ENCODE measurements around the gene CLDND2. TPM values are rescaled to one million over a fixed set of nuclear protein-coding genes. Genes with fewer than 3 reads are reported as not detected.

The CLDND2 gene
- total and polyA plus RNA-seq, 10 of the 15 experiments (the other 5 are each of a cell fraction or from before 2014, with no cell fraction given) = 0.24 to 7.1 (median 1.8) TPM; not detected in 1

GRCh38 chr19:51394050-51394836 is 25.4 kb upstream of the CLDND2 start (continued):
- TF ChIP-seq E2F4 (IDR thresholded peaks at IDR 0.05; ENCODE audit: low read depth, low read length) (peak; percentile 97), NFIC (IDR thresholded peaks at IDR 0.05; ENCODE audit: low read depth, low read length) (peak; percentile 51; the same call in 1 of the 2 replicates), SUPT20H (IDR thresholded peaks at IDR 0.05; ENCODE audit: borderline replicate concordance, control insufficient read depth, low read depth, low read length) (no peak), EZH2 (IDR thresholded peaks at IDR 0.05; ENCODE audit: borderline replicate concordance, control insufficient read depth, low read depth, low read length) (no peak), PKNOX1 (IDR thresholded peaks at IDR 0.05) (peak; percentile 99), MEF2A (IDR thresholded peaks at IDR 0.05; ENCODE audit: insufficient read depth, low read depth, low read length) (peak; percentile 48; the same call in 1 of the 2 replicates), POLR2AphosphoS5 (IDR thresholded peaks at IDR 0.05; ENCODE audit: low read length) (peak; percentile 73), BMI1 (IDR thresholded peaks at IDR 0.05; ENCODE audit: borderline replicate concordance) (peak; percentile 92), RELA (IDR thresholded peaks at IDR 0.05; ENCODE audit: borderline replicate concordance, partially characterized antibody) (no peak), ZBED1 (IDR thresholded peaks at IDR 0.05; ENCODE audit: borderline replicate concordance) (no peak), TCF3 (IDR thresholded peaks at IDR 0.05; ENCODE audit: borderline replicate concordance, insufficient read depth, low read depth, low read length) (no peak), RAD21 (IDR thresholded peaks at IDR 0.05; ENCODE audit: insufficient read depth, low read depth, low read length) (peak; percentile 53), BACH1 (IDR thresholded peaks at IDR 0.05; ENCODE audit: borderline replicate concordance) (no peak), SUZ12 (IDR thresholded peaks at IDR 0.05; ENCODE audit: unreplicated experiment) (no peak), HDAC2 (IDR thresholded peaks at IDR 0.05) (peak; percentile 75; the same call in 1 of the 2 replicates), EED (IDR thresholded peaks at IDR 0.05; ENCODE audit: low read depth) (peak; percentile 71), IKZF1 (conservative IDR thresholded peaks at IDR 0.05) (peak; percentile 59; the same call in 1 of the 2 replicates), BHLHE40 (IDR thresholded peaks at IDR 0.05; ENCODE audit: borderline replicate concordance in 1 of 2, low read depth in 2 of 2, low read length in 1 of 2) (peak; percentile 64 to 81; a peak in 3 of 4 replicates), ATF3 (IDR thresholded peaks at IDR 0.05; ENCODE audit: borderline replicate concordance, extremely low read depth, low read depth, low read length) (no peak), ZBTB40 (IDR thresholded peaks at IDR 0.05; ENCODE audit: borderline replicate concordance) (peak; percentile 88; the same call in 1 of the 2 replicates), ZNF24 (IDR thresholded peaks at IDR 0.05) (no peak), RAD51 (IDR thresholded peaks at IDR 0.05) (peak; percentile 64; the same call in 1 of the 2 replicates), STAT1 (conservative IDR thresholded peaks at IDR 0.05) (no peak)
